WTC11 (cell line): ENCODE results near the gene OR2T1. TPM values are rescaled to one million over a fixed set of nuclear protein-coding genes. Genes with fewer than 3 reads are reported as not detected.

ENCODE experiments used
- ATAC-seq: fragments of 200-7000 bp; cut with Tn5 transposase; 2 replicates; pipeline ENCODE4 v1.10.0; 2021; ENCODE audit warnings: mild to moderate bottlenecking, moderate library complexity
- CTCF ChIA-PET: fragments of 300-600 bp; sonication (Branson Sonifier 250); formaldehyde crosslinking; loops from one replicate; lab custom pipeline; 2021; ENCODE audit warnings: antibody characterized with exemption; lab: Charles Lee
- POLR2A ChIA-PET: fragments of 350-600 bp; sonication (Branson Sonifier 250); formaldehyde crosslinking; loops from one replicate; lab custom pipeline; 2021; ENCODE audit warnings: antibody characterized with exemption; lab: Charles Lee
- DNase-seq: peaks from one replicate; pipeline ENCODE4 v3.0.0; 2021; ENCODE audit warnings: low spot score
- H3K27ac Mint-ChIP-seq: 2 replicates; pipeline ENCODE4 v1.8.0; 2021; ENCODE audit warnings: mixed read lengths
- H3K27me3 Mint-ChIP-seq: 2 replicates; pipeline ENCODE4 v1.8.0; 2021; ENCODE audit warnings: low read depth, mild to moderate bottlenecking, moderate library complexity, mixed read lengths
- H3K36me3 Mint-ChIP-seq: 2 replicates; pipeline ENCODE4 v1.8.0; 2021; ENCODE audit warnings: mixed read lengths
- H3K4me1 Mint-ChIP-seq: 2 replicates; pipeline ENCODE4 v1.8.0; 2022; ENCODE audit warnings: mixed read lengths
- H3K4me3 Mint-ChIP-seq: 2 replicates; pipeline ENCODE4 v1.8.0; 2021; ENCODE audit warnings: mild to moderate bottlenecking, moderate library complexity, mixed read lengths
- H3K9me3 Mint-ChIP-seq: 2 replicates; pipeline ENCODE4 v1.8.0; 2021; ENCODE audit warnings: mixed read lengths
- FOXK1 ChIP-seq: sonication (generic); formaldehyde crosslinking; IDR thresholded peaks from 2 replicates; pipeline ENCODE4 v1.8.0; 2022; ENCODE audit warnings: mild to moderate bottlenecking, moderate library complexity, missing genetic modification reagents
- JAZF1 ChIP-seq: fragments of 250-450 bp; sonication (Bioruptor Pico); IDR thresholded peaks from 2 replicates; pipeline ENCODE4 v1.9.0; 2021; ENCODE audit warnings: moderate library complexity, mild to moderate bottlenecking, inconsistent platforms
- NFE2L1 ChIP-seq: sonication (generic); formaldehyde crosslinking; IDR thresholded peaks from 2 replicates; pipeline ENCODE4 v1.8.1; 2023; ENCODE audit warnings: missing genetic modification reagents
- NFYB ChIP-seq: sonication (generic); formaldehyde crosslinking; conservative IDR thresholded peaks from 2 replicates; pipeline ENCODE4 v1.8.0; 2022; ENCODE audit warnings: low read depth, missing genetic modification reagents
- NR3C1 ChIP-seq: sonication (generic); formaldehyde crosslinking; conservative IDR thresholded peaks from 2 replicates; pipeline ENCODE4 v1.8.1; 2023; ENCODE audit warnings: low read depth, mild to moderate bottlenecking, missing genetic modification reagents
- PREB ChIP-seq: sonication (generic); formaldehyde crosslinking; IDR thresholded peaks from 2 replicates; pipeline ENCODE4 v1.8.1; 2022; ENCODE audit warnings: mild to moderate bottlenecking, missing genetic modification reagents, moderate library complexity, borderline replicate concordance
- SMAD3 ChIP-seq: sonication (generic); formaldehyde crosslinking; IDR thresholded peaks from 2 replicates; pipeline ENCODE4 v1.8.0; 2022; ENCODE audit warnings: missing genetic modification reagents, mild to moderate bottlenecking, borderline replicate concordance
- TEAD1 ChIP-seq: sonication (generic); formaldehyde crosslinking; IDR thresholded peaks from 2 replicates; pipeline ENCODE4 v1.8.0; 2022; ENCODE audit warnings: mild to moderate bottlenecking, missing genetic modification reagents
- USF2 ChIP-seq: sonication (generic); formaldehyde crosslinking; IDR thresholded peaks from 2 replicates; pipeline ENCODE4 v1.8.1; 2023; ENCODE audit warnings: mild to moderate bottlenecking, missing genetic modification reagents, moderate library complexity
- ZBTB21 ChIP-seq: sonication (generic); formaldehyde crosslinking; IDR thresholded peaks from 2 replicates; pipeline ENCODE4 v1.8.1; 2023; ENCODE audit warnings: mild to moderate bottlenecking, missing genetic modification reagents, borderline replicate concordance
- ZBTB43 ChIP-seq: sonication (generic); formaldehyde crosslinking; IDR thresholded peaks from 2 replicates; pipeline ENCODE4 v1.8.1; 2023; ENCODE audit warnings: mild to moderate bottlenecking, missing genetic modification reagents
- ZNF423 ChIP-seq: fragments of 250-450 bp; sonication (Bioruptor Pico); IDR thresholded peaks from 2 replicates; pipeline ENCODE4 v2.1.2; 2022; ENCODE audit warnings: mild to moderate bottlenecking, moderate library complexity
- ZNF671 ChIP-seq: fragments of 250-450 bp; sonication (Bioruptor Pico); IDR thresholded peaks from 2 replicates; pipeline ENCODE4 v1.8.0; 2021; ENCODE audit warnings: mild to moderate bottlenecking
- ZSCAN18 ChIP-seq: fragments of 250-450 bp; sonication (Bioruptor Pico); IDR thresholded peaks from 2 replicates; pipeline ENCODE4 v2.1.2; 2022; ENCODE audit warnings: mild to moderate bottlenecking, moderate library complexity
- total RNA-seq: library from RNA; stranded (reverse); gene quantifications from 3 replicates; pipeline ENCODE4 v1.2.3, GENCODE V29; 2021
- TF ChIP-seq, protein P1 (sequence below): sonication (generic); formaldehyde crosslinking; IDR thresholded peaks from 2 replicates; pipeline ENCODE4 v1.8.0; 2022; ENCODE audit warnings: mild to moderate bottlenecking, missing genetic modification reagents
- TF ChIP-seq, protein P2 (sequence below): sonication (generic); formaldehyde crosslinking; IDR thresholded peaks from 2 replicates; pipeline ENCODE4 v1.8.1; 2023; ENCODE audit warnings: mild to moderate bottlenecking, missing genetic modification reagents
- TF ChIP-seq, protein P3 (sequence below): sonication (generic); formaldehyde crosslinking; IDR thresholded peaks from 2 replicates; pipeline ENCODE4 v1.8.1; 2022; ENCODE audit warnings: mild to moderate bottlenecking, moderate library complexity, missing genetic modification reagents
- TF ChIP-seq, protein P4 (sequence below): sonication (generic); formaldehyde crosslinking; IDR thresholded peaks from 2 replicates; pipeline ENCODE4 v1.8.0; 2022; ENCODE audit warnings: mild to moderate bottlenecking, missing genetic modification reagents
- TF ChIP-seq, protein P5 (sequence below): sonication (generic); formaldehyde crosslinking; IDR thresholded peaks from 2 replicates; pipeline ENCODE4 v1.8.1; 2022; ENCODE audit warnings: low read depth, missing genetic modification reagents, borderline replicate concordance

The OR2T1 gene
- total RNA-seq, 1 experiment from 2014 or later: not detected

DNA sequence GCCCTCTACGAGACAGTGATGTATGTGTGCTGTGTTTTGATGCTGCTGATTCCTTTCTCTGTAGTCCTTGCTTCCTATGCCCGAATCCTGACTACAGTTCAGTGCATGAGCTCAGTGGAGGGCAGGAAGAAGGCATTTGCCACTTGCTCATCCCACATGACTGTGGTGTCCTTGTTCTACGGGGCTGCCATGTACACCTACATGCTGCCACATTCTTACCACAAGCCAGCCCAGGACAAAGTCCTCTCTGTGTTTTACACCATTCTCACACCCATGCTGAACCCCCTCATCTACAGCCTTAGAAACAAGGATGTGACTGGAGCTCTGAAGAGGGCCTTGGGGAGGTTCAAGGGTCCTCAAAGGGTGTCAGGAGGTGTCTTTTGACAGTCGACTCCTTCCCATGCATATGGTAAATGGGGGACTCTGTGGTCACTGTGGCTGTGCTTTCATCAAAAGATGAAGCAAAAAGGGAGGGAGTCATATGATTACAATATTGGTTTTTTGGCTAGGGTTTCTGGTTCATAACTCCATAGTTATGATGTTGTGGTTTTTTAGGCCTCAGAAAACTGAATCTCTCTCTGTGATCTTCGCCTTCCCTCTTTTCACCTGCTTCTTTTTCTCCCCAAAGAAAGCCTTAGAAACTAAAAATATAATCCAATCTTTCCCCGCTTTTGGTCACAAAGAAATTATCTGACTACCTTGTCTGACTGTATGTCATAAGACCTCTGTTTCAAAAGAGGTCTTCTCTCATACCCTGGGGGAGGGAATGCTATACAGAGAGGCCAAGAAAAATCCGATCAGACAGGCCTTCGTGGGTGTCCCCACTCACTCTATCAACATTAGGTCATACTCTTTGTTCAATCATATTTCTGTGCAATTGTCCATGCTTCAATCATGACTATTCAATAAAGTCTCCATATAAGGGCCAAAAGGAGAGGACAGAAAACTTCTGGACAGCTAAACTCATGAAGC lies 4.2 kb downstream of the OR2T1 start (continued):
- TF ChIP-seq, protein P1, sequence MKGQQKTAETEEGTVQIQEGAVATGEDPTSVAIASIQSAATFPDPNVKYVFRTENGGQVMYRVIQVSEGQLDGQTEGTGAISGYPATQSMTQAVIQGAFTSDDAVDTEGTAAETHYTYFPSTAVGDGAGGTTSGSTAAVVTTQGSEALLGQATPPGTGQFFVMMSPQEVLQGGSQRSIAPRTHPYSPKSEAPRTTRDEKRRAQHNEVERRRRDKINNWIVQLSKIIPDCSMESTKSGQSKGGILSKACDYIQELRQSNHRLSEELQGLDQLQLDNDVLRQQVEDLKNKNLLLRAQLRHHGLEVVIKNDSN (CRISPR knock-in tag): no peak
- no peak for TF ChIP-seq ZSCAN18 (CRISPR knock-in tag)

DNA sequence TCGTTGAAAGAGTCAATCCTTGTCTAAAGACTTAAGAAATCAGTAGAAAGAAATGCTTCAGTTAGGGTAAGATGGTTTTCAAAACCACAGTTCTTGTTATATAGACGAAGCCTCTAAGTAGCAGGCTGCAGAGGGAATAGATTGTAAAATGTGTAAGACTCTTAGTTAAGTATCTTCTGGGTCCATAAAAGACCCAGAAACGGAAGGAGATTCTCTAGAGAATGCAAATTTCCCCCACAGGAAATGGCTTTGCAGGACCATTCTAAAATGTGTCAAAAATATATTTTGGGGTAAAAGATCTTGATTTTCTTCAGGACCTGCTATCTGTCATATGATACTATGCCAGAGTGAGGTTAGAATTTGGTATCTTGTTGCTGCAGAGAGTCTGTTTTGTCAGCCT lies 13.4 kb downstream of the OR2T1 start:
- ChIA-PET POLR2A (no interaction called here), CTCF (no interaction called here)
- H3K27ac Mint-ChIP-seq: no peak overlapping the region
- no peaks in the 10 kb centered on the region for H3K4me1 Mint-ChIP-seq
- DNase-seq (no peak), ATAC-seq (no peak)
- TF ChIP-seq JAZF1 (CRISPR knock-in tag) (no peak), FOXK1 (no peak), NFYB (no peak)
- H3K4me3 Mint-ChIP-seq: no peak overlapping the region
- no peaks in the 10 kb centered on the region; the same call in 1 of the 2 replicates for H3K27me3 Mint-ChIP-seq
- peaks cover 64% of the 10 kb centered on the region for H3K36me3 Mint-ChIP-seq
- H3K9me3 Mint-ChIP-seq: peaks cover 81% of the 10 kb centered on the region

- Mint-ChIP-seq H3K27me3 (no peaks in the 10 kb centered on the region; the same call in 1 of the 2 replicates), H3K9me3 (peaks cover 73% of the 10 kb centered on the region), H3K27ac (no peak overlapping the region), H3K36me3 (peaks cover 59% of the 10 kb centered on the region), H3K4me3 (no peak overlapping the region), H3K4me1 (no peaks in the 10 kb centered on the region)
- DNase-seq: no peak
- ChIA-PET CTCF (no interaction called here), POLR2A (no interaction called here)
- ATAC-seq: no peak
- TF ChIP-seq TEAD1 (CRISPR knock-in tag) (no peak), SMAD3 (no peak), ZBTB43 (CRISPR knock-in tag) (no peak), ZBTB21 (CRISPR knock-in tag) (no peak), NFE2L1 (CRISPR knock-in tag) (no peak), ZNF423 (CRISPR knock-in tag) (no peak)
- TF ChIP-seq, protein P2, sequence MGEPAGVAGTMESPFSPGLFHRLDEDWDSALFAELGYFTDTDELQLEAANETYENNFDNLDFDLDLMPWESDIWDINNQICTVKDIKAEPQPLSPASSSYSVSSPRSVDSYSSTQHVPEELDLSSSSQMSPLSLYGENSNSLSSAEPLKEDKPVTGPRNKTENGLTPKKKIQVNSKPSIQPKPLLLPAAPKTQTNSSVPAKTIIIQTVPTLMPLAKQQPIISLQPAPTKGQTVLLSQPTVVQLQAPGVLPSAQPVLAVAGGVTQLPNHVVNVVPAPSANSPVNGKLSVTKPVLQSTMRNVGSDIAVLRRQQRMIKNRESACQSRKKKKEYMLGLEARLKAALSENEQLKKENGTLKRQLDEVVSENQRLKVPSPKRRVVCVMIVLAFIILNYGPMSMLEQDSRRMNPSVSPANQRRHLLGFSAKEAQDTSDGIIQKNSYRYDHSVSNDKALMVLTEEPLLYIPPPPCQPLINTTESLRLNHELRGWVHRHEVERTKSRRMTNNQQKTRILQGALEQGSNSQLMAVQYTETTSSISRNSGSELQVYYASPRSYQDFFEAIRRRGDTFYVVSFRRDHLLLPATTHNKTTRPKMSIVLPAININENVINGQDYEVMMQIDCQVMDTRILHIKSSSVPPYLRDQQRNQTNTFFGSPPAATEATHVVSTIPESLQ (CRISPR knock-in tag): no peak
- TF ChIP-seq, protein P3, sequence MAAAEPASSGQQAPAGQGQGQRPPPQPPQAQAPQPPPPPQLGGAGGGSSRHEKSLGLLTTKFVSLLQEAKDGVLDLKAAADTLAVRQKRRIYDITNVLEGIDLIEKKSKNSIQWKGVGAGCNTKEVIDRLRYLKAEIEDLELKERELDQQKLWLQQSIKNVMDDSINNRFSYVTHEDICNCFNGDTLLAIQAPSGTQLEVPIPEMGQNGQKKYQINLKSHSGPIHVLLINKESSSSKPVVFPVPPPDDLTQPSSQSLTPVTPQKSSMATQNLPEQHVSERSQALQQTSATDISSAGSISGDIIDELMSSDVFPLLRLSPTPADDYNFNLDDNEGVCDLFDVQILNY (CRISPR knock-in tag): no peak
These were observed 15.0 kb downstream of the OR2T1 start for GRCh38 chr1:248417854-248418253.

GRCh38 chr1:248421384-248421783 lies 18.5 kb downstream of the OR2T1 start:
- Mint-ChIP-seq H3K36me3 (peaks cover 53% of the 10 kb centered on the region), H3K27me3 (no peaks in the 10 kb centered on the region; the same call in 1 of the 2 replicates), H3K4me3 (no peak overlapping the region), H3K4me1 (no peaks in the 10 kb centered on the region), H3K27ac (no peak overlapping the region), H3K9me3 (peaks cover 67% of the 10 kb centered on the region)
- ChIA-PET POLR2A (no interaction called here), CTCF (no interaction called here)
- no peak for DNase-seq
- no peak for ATAC-seq
- TF ChIP-seq NR3C1 (CRISPR knock-in tag): no peak
- TF ChIP-seq ZNF671 (CRISPR knock-in tag): no peak
- TF ChIP-seq PREB (CRISPR knock-in tag): no peak
- TF ChIP-seq, protein P4, sequence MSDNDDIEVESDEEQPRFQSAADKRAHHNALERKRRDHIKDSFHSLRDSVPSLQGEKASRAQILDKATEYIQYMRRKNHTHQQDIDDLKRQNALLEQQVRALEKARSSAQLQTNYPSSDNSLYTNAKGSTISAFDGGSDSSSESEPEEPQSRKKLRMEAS (CRISPR knock-in tag): no peak
- TF ChIP-seq, protein P5, sequence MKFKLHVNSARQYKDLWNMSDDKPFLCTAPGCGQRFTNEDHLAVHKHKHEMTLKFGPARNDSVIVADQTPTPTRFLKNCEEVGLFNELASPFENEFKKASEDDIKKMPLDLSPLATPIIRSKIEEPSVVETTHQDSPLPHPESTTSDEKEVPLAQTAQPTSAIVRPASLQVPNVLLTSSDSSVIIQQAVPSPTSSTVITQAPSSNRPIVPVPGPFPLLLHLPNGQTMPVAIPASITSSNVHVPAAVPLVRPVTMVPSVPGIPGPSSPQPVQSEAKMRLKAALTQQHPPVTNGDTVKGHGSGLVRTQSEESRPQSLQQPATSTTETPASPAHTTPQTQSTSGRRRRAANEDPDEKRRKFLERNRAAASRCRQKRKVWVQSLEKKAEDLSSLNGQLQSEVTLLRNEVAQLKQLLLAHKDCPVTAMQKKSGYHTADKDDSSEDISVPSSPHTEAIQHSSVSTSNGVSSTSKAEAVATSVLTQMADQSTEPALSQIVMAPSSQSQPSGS (CRISPR knock-in tag): no peak
- no peak for TF ChIP-seq USF2 (CRISPR knock-in tag)
